ENCODE results near the gene GLB1L2. TPM values are rescaled to one million over a fixed set of nuclear protein-coding genes. Genes with fewer than 3 reads are reported as not detected.
"Not testable (repeated sequence)": the region's sequence is repeated elsewhere in the genome, so short reads cannot be mapped to it uniquely, and the experiment has no call there.

GLB1L2 gene, protein sequence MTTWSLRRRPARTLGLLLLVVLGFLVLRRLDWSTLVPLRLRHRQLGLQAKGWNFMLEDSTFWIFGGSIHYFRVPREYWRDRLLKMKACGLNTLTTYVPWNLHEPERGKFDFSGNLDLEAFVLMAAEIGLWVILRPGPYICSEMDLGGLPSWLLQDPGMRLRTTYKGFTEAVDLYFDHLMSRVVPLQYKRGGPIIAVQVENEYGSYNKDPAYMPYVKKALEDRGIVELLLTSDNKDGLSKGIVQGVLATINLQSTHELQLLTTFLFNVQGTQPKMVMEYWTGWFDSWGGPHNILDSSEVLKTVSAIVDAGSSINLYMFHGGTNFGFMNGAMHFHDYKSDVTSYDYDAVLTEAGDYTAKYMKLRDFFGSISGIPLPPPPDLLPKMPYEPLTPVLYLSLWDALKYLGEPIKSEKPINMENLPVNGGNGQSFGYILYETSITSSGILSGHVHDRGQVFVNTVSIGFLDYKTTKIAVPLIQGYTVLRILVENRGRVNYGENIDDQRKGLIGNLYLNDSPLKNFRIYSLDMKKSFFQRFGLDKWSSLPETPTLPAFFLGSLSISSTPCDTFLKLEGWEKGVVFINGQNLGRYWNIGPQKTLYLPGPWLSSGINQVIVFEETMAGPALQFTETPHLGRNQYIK
- total RNA-seq, result 1 to 10 TPM; 3.9 to 4.2 TPM

DNA sequence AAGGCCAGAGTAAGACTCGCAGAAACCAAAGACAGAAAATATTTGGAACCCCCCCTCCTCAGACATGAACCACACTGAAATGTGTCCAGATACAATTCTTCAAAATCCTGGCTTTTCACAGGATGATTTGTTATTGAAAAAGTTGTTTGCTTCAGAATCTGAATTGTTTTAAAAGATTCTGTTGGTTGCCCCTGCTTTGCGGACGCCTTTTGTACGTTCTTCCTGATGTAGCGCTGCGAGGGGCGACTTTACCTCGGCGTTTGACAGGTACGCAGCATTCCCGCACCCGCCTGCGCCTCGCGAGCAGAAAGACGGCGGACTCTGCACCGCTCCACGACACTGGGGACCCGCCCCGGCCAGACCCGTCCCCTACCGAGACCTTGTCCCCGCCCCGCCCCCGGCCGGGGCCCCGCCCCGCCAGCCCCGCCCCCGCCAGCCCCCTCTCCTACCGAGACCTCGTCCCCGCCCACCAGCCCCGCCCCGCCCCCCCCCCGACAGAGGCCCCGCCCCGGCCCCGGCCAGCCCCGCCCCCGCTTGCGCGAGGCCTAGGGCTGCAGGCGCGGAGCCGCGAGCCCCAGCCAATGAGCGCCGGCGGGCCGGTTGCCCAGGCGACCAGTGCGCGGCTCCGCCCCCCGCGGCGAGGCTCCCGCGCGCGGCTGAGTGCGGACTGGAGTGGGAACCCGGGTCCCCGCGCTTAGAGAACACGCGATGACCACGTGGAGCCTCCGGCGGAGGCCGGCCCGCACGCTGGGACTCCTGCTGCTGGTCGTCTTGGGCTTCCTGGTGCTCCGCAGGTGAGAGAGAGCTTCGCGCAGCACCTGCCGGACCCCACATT lies at the start of gene GLB1L2:
GLB1L2 (plus strand) TSS at position 635 of the 835 bp plus-strand sequence; CDS start at position 709, 74 bp downstream.
- Mint-ChIP-seq H3K36me3 (ENCODE audit: low read depth) (no peaks in the 10 kb centered on the region), H3K9me3 (ENCODE audit: low read depth) (no peaks in the 10 kb centered on the region), H3K27me3 (peaks cover 23% of the 10 kb centered on the region), H3K27ac (peak within 1 kb of the TSS; percentile 64), H3K4me1 (peaks cover 12% of the 10 kb centered on the region), H3K4me3 (peak within 1 kb of the TSS; percentile 75)
- intact Hi-C loops (cut with DNase I, micrococcal nuclease), result loop anchor here (1.0 to 5.0 kb wide), 8 partner anchors 54 to 403 kb away; partner anchors contain the start of genes ACAD8 (in 2 of the 2), GLB1L3 (in 2 of the 2), THYN1 (in 2 of the 2) and VPS26B (in 2 of the 2)
- CTCF ChIA-PET, result interaction anchor here (0.5 to 0.9 kb wide), 2 partner anchors 69 to 127 kb away, joined by 3 to 4 read pairs; no protein-coding TSS in a partner anchor
- ATAC-seq (peak; percentile 99), DNase-seq (peak; percentile 86)
- POLR2A ChIA-PET, result no interaction called here

DNA sequence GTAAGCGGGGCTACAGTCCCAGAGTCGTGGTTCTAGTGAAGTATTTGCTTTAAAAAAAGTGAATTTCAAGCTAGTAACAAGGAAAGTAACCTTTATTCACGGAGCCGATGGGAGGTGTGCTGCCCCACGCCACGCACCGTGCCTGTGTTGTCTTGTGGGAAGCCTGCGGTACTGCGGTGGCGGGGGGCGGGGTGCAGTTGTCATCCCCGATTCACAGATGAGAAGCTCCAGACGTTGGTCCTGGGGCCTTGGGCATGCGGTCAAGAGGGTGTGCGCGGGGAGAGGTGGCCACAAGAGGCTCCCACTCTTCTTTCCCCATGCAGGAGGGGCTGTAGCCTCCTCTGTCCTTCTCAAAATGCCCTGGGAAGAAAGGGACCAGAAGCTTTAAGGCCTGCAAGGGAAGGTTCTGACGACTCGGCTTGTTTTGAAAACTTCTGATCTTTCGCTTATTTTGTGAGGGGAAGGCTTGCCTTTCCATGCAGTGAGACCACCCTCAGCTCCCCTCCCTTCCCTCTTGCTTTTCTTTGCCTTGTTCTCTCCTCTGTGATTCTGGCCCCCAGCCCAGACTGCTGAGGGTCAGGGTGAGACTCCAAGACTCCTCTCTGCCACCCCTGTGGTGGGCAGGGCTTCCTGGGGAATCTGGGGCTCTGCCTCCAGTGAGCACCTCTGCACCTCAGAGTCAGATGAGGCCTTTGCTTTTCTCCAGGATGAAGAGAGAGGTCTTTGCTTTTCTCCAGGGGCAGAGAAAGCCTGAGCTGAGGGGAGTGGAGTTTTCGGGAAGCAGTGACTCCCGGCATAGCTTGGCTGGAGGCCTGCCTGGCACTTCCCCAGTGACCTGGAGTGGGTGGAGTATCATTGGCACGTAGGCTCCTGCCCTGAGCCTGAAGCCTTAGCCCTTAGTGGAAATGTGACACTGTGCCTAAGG lies 49.4 kb upstream of the GLB1L2 start:
- Mint-ChIP-seq H3K36me3 (ENCODE audit: low read depth) (peaks cover 20% of the 10 kb centered on the region), H3K9me3 (ENCODE audit: low read depth) (no peaks in the 10 kb centered on the region), H3K4me3 (no peak overlapping the region), H3K27ac (no peak overlapping the region), H3K4me1 (peaks cover 3% of the 10 kb centered on the region), H3K27me3 (no peaks in the 10 kb centered on the region)
- intact Hi-C loops (cut with DNase I, micrococcal nuclease), result no loop called here
- no peak for DNase-seq
- no peak for ATAC-seq
- ChIA-PET POLR2A (no interaction called here), CTCF (no interaction called here)

DNA sequence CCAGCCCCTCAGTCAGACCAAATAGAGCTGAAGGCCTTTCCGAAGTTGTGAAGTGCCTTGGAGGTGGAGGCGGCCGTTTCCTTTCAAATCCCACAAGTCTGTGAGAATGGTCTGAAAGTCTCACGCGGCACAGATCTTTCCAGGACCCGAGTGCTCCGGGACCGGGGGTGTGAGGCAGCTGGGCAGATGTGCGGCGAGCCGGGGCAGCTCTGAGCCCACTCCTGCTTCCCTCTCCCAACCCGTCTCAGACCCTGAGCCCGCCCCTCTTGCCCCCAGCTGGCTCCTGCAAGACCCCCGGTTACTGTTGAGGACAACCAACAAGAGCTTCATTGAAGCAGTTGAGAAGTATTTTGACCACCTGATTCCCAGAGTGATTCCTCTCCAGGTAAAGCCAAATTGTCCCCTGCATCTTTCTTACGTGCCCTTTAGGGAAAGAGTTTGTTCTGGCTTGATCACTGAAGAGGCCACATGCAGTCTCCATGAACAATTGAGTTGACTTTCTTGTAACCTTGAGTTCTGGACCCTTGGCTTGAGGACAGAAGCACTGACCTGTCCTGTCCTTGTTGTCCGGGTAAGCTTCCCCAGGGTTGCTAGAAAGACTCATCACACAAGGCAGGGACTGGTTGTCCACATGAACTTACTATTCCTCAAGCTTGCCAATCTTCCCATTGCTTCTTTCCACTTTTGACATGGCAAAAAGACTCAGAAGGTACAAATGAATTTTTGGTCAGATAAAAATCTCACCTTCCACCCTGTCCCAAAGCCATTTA lies 48.1 kb upstream of the GLB1L2 start:
- ChIA-PET POLR2A (no interaction called here), CTCF (interaction anchor here (1.2 kb wide), 1 partner anchor 10 kb away, joined by 5 read pairs; no protein-coding TSS in a partner anchor)
- Mint-ChIP-seq H3K27me3 (no peaks in the 10 kb centered on the region), H3K36me3 (ENCODE audit: low read depth) (peaks cover 11% of the 10 kb centered on the region), H3K4me3 (no peak overlapping the region), H3K27ac (no peak overlapping the region), H3K4me1 (peaks cover 1% of the 10 kb centered on the region), H3K9me3 (ENCODE audit: low read depth) (no peaks in the 10 kb centered on the region)
- intact Hi-C loops (cut with DNase I, micrococcal nuclease), result no loop called here
- no peak for DNase-seq
- no peak for ATAC-seq

DNA sequence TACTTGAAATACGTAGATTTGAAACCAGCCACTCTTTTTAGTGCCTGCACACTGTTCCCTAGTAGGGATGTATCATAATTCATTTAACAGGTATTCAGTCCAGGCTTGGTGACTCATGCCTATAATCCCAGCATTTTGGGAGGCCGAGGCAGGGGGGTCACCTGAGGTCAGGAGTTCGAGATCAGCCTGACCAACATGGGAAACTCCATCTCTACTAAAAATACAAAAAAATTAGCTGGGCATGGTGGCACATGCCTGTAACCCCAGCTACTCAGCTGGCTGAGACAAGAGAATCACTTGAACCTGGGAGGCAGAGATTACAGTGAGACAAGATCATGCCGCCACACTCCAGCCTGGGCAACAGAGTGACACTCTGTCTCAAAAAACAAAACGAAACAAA lies 47.4 kb upstream of the GLB1L2 start:
- POLR2A ChIA-PET; H3K9me3 Mint-ChIP-seq (ENCODE audit: low read depth): not testable (repeated sequence)

DNA sequence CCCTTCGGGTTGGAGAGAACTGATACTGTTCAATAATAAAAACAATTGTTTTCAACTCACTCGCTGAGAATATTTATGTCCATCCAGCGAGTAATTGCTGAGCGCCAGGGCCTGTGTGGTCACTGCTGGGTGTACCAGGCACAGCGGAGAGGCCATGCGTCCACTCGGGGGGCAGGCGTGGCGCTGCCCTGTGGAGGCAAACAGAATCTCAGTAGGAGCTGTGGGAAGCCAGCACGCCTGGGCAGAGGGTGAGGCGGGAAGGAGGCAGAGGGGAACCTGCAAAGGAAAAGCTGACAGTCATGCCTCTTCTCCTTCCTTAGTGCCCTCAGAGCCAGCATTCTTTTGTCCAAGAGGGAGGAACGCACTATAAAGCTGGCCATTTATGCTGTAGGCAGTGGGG lies 44.2 kb upstream of the GLB1L2 start:
- intact Hi-C loops (cut with DNase I, micrococcal nuclease), result no loop called here
- DNase-seq, result no peak
- Mint-ChIP-seq H3K4me1 (no peaks in the 10 kb centered on the region), H3K4me3 (no peak overlapping the region), H3K27ac (no peak overlapping the region), H3K9me3 (ENCODE audit: low read depth) (no peaks in the 10 kb centered on the region), H3K27me3 (no peaks in the 10 kb centered on the region), H3K36me3 (ENCODE audit: low read depth) (peaks cover 8% of the 10 kb centered on the region)
- ATAC-seq, result no peak
- ChIA-PET POLR2A (interaction anchor here (0.6 kb wide), 1 partner anchor 14 kb away, joined by 4 read pairs; no protein-coding TSS in a partner anchor), CTCF (no interaction called here)

More for the DNA sequence above, 47.4 kb upstream of the GLB1L2 start:
- H3K36me3 Mint-ChIP-seq (ENCODE audit: low read depth); intact Hi-C loops (cut with DNase I, micrococcal nuclease); H3K4me1 Mint-ChIP-seq; ATAC-seq; H3K4me3 Mint-ChIP-seq; H3K27ac Mint-ChIP-seq; DNase-seq; H3K27me3 Mint-ChIP-seq: not testable (repeated sequence)
- CTCF ChIA-PET, result interaction anchor here (1.2 kb wide), 1 partner anchor 11 kb away, joined by 5 read pairs; no protein-coding TSS in a partner anchor

DNA sequence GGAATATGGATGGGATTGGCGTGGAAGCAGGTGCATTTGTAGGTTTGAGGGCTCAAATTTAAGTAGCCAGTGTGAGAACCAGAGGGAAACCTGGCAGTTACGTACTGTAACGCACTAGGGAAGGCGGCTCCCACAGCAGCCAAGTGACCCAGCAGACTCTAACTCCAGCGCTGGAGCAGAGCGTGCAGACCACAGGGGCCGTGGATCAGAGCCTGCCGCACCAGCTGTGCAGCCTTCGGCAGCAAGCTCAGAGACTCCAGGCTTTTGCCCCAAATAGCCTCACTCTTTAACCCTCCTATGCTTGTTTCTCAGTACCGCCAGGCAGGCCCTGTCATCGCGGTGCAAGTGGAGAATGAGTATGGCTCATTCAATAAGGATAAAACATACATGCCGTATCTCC lies 43.3 kb upstream of the GLB1L2 start:
- Mint-ChIP-seq H3K9me3 (ENCODE audit: low read depth) (no peaks in the 10 kb centered on the region), H3K27me3 (no peaks in the 10 kb centered on the region), H3K4me3 (no peak overlapping the region), H3K27ac (no peak overlapping the region), H3K4me1 (no peaks in the 10 kb centered on the region), H3K36me3 (ENCODE audit: low read depth) (peaks cover 8% of the 10 kb centered on the region)
- ATAC-seq (no peak), DNase-seq (no peak)
- POLR2A ChIA-PET, result no interaction called here
- intact Hi-C loops (cut with DNase I, micrococcal nuclease), result no loop called here
- CTCF ChIA-PET, result no interaction called here

DNA sequence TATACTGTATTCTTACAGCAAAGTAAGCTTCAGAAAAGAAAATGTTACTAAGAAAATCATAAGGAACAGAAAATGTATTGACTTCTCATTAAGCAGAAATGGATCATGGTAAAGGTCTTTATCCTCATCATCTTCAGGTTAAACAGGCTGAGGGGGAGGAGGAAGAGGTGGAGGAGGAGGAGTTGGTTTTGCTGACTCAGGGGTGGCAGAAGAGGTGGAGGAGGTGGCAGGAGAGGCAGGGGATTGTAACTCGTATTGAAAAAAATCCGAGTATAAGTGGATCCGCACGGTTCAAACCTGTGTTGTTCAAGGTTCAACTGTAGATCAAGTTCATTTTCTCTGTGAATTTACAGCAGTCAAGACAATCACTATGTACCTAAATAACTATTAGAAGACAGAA lies 42.6 kb upstream of the GLB1L2 start:
- ChIA-PET CTCF (no interaction called here), POLR2A (interaction anchor here (0.6 kb wide), 1 partner anchor 467 kb away, joined by 3 read pairs; no protein-coding TSS in a partner anchor)
- peaks cover 3% of the 10 kb centered on the region for H3K36me3 Mint-ChIP-seq (ENCODE audit: low read depth)
- ATAC-seq (no peak), DNase-seq (no peak)
- no peaks in the 10 kb centered on the region for H3K27me3 Mint-ChIP-seq
- H3K4me3 Mint-ChIP-seq, result no peak overlapping the region
- intact Hi-C loops (cut with DNase I, micrococcal nuclease), result no loop called here
- no peaks in the 10 kb centered on the region for H3K9me3 Mint-ChIP-seq (ENCODE audit: low read depth)
- H3K27ac Mint-ChIP-seq, result no peak overlapping the region
- no peaks in the 10 kb centered on the region for H3K4me1 Mint-ChIP-seq

DNA sequence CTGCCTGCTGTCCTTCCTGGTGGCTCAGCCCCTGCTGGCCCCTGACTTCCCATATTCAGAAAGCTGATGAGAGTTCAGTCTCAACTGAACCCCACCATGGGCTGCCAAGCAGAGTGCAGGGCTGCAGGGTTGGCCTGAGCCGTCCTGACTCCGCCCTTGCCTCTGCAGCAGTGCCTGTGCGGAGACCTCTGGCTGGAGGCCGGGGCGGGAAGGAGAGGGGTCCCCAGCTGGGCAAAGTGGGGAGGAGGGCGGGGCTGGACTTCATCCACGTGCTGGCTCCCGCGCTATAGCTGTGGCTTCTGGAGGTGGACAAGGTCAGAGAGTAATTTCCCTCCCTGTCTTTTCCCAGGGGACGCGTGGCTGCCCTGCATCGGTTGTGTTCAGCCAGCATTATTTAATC lies 42.0 kb upstream of the GLB1L2 start:
- ATAC-seq (no peak), DNase-seq (no peak)
- no peak overlapping the region for H3K4me3 Mint-ChIP-seq
- CTCF ChIA-PET, result no interaction called here
- no peaks in the 10 kb centered on the region for H3K27me3 Mint-ChIP-seq
- no peaks in the 10 kb centered on the region for H3K4me1 Mint-ChIP-seq
- no peaks in the 10 kb centered on the region for H3K9me3 Mint-ChIP-seq (ENCODE audit: low read depth)
- POLR2A ChIA-PET, result interaction anchor here (0.6 kb wide), 1 partner anchor 468 kb away, joined by 3 read pairs; no protein-coding TSS in a partner anchor
- intact Hi-C loops (cut with DNase I, micrococcal nuclease), result no loop called here
- no peak overlapping the region for H3K27ac Mint-ChIP-seq
- no peaks in the 10 kb centered on the region for H3K36me3 Mint-ChIP-seq (ENCODE audit: low read depth)

DNA sequence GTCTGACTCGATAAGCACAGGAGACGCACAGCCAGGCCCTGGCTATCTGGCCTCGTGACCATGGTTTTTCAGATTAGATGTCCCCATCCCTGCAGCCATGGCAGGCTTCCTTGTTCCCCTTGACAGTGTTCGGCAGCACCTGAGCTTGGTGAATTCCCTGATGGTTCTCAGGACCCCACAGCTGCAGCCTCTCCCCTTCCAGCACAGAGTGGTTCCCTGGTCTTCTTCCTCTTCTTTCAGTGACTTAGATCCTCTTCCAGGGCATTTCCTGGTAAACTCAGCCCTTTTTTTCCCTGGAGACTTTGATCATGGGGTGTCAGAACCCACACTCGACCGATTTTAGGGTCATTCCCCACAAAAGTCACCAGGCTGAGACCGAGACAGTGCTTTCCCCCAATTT lies 41.1 kb upstream of the GLB1L2 start:
- POLR2A ChIA-PET, result no interaction called here
- no peak for DNase-seq
- Mint-ChIP-seq H3K4me1 (no peaks in the 10 kb centered on the region), H3K4me3 (no peak overlapping the region), H3K36me3 (ENCODE audit: low read depth) (peaks cover 2% of the 10 kb centered on the region), H3K27me3 (no peaks in the 10 kb centered on the region), H3K9me3 (ENCODE audit: low read depth) (no peaks in the 10 kb centered on the region), H3K27ac (no peak overlapping the region)
- no peak for ATAC-seq
- CTCF ChIA-PET, result no interaction called here
- intact Hi-C loops (cut with DNase I, micrococcal nuclease), result no loop called here

DNA sequence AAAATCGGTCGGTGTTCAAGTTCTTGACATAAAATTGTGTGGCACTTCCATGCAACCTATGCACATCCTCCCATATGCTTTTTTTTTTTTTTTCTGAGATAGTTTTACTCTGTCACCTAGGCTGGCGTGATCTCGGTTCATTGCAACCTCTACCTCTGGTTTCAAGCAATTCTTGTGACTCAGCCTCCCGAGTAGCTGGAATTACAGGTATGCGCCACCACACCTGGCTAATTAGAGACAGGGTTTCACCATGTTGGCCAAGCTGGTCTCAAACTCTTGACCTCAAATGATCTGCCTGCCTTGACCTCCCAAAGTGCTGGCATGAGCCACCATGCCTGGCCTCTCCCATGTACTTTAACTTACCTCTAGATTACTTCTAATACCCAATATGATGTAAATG lies 40.6 kb upstream of the GLB1L2 start:
- no peak overlapping the region for H3K4me3 Mint-ChIP-seq
- no peak overlapping the region for H3K27ac Mint-ChIP-seq
- no peaks in the 10 kb centered on the region for H3K27me3 Mint-ChIP-seq
- no peaks in the 10 kb centered on the region for H3K4me1 Mint-ChIP-seq
- H3K36me3 Mint-ChIP-seq (ENCODE audit: low read depth), result peaks cover 2% of the 10 kb centered on the region
- ATAC-seq (no peak), DNase-seq (no peak)
- ChIA-PET CTCF (no interaction called here), POLR2A (no interaction called here)
- intact Hi-C loops (cut with DNase I, micrococcal nuclease), result no loop called here
- H3K9me3 Mint-ChIP-seq (ENCODE audit: low read depth), result no peaks in the 10 kb centered on the region
